ENCODE data around the gene SMTNL2.
"Not testable (repeated sequence)": the region's sequence is repeated elsewhere in the genome, so short reads cannot be mapped to it uniquely, and the experiment has no call there.

The SMTNL2 gene

DNA sequence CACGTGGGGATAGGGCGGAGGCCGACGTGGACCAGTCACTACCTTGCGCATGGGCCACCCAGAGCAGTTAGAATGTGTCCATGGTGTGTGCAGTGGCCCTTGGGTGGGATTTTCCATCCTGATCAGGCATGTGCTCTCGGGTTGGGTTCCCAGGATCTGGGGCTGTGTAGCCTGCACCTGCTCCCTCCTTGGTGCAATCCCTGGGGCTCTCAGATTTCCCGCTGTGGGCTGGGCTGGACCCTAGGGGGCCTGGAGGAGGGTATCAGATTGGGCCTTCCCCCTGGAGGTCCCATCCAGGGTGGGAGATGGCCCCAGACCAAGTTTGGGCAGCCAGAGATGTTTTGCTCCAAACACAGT lies 1.3 kb downstream of the SMTNL2 start:
- DNase-seq (ENCODE audit: low spot score): no peak

DNA sequence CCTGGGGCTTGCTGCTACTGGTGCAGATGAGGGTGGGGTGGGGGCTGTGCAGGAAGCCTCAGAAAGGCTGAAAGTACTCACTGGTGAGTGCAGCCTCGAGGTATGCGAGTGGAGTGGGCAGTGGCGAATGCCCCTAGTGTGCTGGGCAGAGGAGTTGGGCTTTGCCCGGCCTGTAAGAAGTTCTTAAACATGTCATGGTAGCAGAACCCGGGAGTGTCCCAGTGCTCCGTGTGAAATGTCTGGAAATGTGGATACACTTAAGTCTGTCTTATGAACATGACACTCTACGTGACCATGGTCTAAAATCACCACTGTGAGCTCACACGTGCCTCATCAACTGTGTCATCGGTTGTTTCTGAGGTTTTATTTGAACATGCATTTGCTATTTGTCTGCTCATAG lies 1.7 kb downstream of the SMTNL2 start:
- no peak for DNase-seq (ENCODE audit: low spot score)

DNA sequence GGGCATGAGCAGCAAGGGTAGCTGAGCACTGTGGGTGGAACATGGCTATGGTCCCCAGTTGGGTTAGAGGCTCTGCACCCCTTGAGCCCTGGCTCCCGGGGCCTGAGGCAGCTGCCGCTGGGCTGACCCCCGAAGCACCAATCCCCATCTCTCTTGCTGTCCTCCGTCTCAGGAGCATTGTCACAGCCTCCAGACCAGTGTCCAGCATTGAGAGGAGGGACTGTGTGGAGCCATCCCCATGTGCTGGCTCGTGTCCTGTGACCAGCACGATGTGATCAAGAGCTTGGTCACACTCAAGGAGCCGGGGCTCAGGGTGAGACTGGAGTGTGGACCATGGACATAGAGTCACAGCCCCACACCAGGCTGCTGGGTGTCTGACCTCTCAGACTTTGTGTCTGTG lies 2.9 kb downstream of the SMTNL2 start:
- DNase-seq (ENCODE audit: low spot score): no peak

DNA sequence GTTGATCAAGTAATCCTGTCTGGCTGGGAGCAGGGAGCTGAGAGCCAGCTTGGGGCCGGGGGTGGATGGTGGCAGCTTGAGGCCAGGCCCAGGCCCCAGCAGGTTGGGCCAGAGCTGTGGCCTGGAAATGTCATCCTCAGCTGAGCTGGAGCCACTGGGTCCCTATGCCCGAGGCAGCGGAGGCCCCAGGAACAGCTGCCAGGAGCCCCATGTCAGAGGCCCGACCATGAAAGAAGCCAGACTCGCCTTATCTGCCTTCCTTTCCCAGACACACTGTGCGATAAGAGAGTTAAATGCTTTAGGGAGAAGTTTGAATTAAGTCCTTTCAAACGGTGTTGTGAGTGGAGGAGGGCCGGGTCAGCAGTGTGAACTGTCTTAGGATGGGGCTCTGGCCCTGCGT lies 3.5 kb downstream of the SMTNL2 start:
- no peak for DNase-seq (ENCODE audit: low spot score)

DNA sequence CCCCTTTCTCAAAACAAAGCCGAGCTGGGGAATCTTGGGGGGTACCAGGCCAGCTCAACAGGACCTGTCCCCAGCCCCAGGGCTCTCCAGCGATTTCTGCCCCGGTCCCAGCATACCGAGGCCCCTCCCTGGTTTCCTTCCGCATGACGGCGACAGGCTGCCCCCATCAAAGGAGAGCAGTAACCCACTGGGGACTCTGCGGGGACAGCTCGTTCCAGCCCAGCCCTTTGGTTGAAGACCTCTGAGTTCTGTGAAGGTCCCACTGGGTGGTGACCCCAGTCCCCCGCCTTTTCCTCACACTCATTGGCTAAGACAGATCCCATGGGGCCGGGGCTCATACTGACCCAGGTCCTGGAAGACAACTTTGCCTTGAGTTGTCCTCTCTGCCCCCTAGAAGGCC lies 4.1 kb downstream of the SMTNL2 start:
- no peak for DNase-seq (ENCODE audit: low spot score)

DNA sequence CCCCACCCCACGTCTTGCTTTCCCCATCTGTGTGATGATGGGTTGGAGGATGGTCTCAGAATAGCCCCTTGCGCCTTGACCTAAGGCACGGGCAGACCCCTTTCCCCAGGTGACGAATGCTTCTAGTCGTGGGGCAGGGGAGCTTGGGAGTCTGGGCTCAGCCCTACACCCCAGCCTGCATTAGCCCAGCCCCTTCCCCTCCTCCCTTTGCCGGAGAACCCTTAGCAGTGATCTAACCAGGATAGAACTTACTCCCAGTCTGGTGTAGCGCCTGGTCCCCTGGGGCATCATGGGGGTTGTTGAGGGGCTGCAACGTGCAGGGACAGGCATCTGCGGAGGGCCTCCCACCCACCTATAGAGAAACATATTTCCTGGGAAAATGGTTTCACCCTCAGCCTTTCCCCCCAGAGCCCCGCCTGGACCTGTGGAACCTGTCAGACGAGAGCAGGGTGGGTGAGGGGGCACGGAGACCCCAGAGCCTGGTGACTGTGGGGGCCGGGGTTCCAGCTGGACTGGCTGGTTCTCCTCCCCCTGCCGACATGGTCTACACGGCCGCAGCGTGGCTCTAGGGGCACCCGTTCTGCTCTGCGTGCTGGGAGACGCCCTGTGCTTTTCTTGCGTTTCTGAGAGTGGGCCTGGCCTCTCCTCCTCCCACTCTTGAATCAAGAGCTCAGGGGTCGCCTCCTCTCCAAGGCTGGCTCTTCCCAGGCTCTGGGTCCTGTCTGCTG lies 4.7 kb downstream of the SMTNL2 start:
- DNase-seq (ENCODE audit: low spot score): no peak

DNA sequence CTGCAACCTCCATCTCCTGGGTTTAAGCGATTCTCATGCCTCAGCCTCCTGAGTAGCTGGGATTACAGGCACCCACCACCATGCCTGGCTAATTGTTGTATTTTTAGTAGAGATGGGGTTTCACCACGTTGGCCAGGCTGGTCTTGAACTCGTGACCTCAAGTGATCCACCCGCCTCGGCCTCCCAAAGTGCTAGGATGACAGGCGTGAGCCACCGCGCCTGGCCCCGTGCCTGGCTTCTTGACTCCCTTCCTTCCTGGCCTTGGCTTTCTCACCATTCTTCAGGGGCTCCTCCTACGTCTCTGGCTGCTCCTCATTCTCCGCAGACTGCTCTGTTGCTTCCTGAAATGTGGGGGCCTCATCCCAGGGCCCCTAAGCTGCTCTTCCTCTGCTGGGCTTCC lies 5.7 kb downstream of the SMTNL2 start:
- not testable (repeated sequence) for DNase-seq (ENCODE audit: low spot score)

DNA sequence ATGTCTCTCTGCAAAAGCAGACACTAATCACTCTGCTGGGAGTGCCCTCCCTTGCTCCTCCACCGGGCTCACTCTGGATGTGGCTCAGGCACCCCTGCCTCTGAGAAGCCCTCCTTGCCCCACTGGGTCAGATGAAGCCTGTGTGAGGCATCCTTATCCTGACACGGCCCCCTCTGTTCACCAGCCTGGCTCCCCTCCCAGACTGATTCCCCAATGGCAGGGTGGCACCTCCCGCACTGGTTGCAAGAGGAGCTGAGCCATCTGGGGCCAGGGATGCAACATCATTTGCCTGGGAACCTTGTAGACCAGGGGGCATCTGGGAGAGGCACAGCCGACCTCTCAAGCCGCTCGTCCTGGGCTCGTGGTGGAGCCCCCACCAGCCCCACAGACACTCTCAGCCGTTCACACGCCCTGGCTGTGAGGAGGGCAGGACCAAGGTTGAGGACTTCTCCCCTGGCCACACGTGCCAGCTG lies 6.7 kb downstream of the SMTNL2 start:
- no peak for DNase-seq (ENCODE audit: low spot score)

DNA sequence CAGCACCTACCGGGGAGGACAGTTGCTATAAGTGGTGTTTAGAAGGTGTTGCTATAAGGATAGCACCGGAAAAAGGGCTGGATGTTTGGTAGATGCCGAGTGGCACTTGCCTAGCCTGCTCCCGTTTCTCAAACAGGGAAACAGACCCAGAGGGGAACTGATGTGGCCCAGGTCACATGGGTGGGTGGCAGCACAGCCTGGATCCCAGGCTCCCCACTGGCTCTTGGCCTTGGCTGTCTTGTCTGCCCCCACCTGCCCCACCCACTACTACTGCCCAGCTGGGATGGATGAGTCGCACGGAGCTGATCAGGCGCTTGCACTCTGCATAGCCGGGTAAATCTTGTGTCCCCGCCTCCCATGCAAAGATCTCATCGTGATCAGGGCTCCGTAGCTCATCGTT lies 7.2 kb downstream of the SMTNL2 start:
- DNase-seq (ENCODE audit: low spot score): no peak

DNA sequence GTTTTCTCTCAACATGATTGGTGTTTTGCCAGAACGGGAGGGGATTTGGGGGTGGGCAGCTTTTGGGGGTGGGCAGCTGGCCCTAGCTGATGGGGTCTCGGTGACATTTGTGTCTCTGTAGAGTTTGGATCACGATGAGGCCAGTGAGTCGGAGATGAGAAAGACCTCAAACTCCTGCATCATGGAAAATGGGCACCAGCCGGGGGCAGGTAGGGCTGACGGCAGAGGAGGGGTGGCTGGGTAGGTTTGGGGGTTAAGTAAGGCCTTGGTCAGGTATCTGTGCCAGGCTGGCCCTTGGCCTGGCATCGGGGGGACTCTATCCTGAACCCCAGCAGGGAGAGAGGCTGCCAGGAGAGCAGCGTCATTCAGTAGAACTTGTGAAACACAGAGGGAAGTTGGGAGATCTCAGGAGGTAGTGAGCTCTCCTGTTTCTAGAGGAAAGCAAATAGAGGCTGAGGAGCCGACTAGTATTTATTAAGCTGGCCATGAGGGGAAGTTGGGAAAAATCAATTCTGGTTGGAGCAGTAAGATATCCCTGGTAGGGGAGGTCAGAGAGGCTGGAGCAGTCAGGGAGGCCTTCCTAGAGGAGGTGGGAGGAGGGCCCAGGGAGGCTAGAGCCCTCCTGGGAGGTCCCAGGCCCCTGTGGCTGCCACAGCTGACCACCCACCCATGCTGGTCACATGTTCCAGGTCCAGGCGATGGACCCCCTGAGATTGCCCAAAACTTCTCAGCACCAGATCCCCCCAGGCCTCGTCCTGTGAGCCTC lies 8.1 kb downstream of the SMTNL2 start:
- DNase-seq (ENCODE audit: low spot score): no peak

DNA sequence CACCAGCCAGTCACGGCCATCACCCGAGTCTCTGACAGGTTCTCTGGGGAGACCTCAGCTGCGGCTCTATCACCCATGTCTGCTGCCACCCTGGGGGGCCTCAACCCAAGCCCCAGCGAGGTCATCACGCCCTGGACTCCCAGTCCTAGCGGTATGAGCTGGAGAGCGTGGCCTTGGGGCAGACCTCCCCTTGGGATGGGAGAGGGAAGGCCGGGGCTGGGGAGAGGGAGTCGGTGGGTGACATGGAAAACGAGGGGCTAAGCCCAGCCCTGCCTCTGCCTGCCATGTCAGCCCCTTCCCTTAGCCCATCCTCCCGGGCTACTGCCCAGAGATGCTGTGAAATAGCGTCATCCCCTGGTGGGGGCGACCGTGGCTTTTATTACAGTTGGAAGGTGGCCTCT lies 8.7 kb downstream of the SMTNL2 start:
- DNase-seq (ENCODE audit: low spot score): no peak

DNA sequence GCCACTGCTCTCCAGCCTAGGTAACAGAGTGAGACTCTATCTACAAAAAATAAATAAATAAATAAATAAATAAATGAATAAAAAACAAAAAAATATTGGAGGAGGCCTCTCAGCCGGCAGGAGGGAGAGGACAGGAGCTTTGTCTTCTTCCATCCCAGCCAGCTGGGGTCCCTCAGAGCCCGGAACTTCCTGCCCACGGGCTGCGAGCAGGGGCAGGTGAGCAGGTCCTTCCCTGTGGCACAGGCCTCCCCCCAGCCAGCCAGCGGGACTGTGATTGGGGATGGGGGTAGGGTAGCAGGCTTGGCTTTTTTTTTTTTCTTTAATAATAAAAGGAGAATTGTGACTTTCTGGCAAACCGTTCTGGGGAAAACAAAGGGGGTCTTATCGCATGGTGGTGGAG lies 10.1 kb downstream of the SMTNL2 start:
- no peak for DNase-seq (ENCODE audit: low spot score)

DNA sequence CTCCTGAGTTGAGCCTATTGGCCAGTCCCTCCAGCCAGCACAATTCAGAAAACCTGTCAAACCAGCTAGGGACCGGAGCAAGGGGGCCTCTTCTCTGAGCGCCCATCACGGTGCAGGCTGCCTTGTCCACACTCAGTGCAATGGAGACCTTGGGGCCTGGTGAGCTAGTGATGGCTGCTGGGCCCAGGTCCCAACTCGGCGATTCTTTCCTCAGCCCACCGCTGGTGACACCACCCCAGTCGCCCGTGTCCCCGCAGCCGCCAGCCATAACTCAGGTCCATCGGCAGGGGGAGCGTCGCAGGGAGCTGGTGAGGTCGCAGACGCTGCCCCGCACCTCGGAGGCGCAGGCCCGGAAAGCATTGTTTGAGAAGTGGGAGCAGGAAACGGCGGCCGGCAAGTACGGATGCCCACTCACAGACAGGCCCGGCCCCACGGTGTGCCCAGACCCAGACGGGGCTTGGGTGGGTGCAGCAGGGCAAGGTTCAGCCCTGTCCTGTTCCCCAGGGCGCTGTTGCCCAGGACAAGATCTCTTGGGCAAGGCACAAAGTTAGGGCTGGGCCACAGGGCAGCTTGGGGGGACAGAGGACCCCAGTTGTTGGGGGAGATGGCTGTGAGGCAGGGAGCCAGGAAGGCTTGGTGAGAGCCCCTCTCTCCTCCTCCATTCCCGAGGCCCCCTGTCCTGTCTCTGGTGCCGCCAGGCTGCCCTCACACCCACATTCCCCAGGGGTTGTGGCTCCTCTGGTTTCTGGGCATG lies 10.8 kb downstream of the SMTNL2 start:
- DNase-seq (ENCODE audit: low spot score): no peak

DNA sequence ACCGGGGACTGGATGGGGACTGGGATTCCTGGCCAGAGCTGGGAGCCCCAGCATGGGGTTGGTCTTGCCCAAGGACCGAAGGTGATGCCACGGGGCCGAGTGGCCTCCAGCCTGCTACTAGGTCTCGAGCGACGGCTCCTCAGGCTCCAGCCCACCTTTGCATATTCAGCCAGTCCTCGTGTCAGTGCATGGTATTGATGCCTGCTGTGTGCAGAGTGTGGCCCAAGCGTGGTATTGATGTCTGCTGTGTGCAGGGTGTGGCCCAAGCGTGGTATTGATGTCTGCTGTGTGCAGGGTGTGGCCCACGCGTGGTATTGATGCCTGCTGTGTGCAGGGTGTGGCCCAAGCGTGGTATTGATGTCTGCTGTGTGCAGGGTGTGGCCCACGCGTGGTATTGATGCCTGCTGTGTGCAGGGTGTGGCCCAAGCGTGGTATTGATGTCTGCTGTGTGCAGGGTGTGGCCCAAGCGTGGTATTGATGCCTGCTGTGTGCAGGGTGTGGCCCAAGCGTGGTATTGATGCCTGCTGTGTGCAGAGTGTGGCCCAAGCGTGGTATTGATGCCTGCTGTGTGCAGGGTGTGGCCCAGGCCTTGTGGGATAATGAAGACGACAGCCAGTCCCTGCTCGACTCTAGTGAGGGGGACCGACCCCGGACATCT lies 11.5 kb downstream of the SMTNL2 start:
- not testable (repeated sequence) for DNase-seq (ENCODE audit: low spot score)

DNA sequence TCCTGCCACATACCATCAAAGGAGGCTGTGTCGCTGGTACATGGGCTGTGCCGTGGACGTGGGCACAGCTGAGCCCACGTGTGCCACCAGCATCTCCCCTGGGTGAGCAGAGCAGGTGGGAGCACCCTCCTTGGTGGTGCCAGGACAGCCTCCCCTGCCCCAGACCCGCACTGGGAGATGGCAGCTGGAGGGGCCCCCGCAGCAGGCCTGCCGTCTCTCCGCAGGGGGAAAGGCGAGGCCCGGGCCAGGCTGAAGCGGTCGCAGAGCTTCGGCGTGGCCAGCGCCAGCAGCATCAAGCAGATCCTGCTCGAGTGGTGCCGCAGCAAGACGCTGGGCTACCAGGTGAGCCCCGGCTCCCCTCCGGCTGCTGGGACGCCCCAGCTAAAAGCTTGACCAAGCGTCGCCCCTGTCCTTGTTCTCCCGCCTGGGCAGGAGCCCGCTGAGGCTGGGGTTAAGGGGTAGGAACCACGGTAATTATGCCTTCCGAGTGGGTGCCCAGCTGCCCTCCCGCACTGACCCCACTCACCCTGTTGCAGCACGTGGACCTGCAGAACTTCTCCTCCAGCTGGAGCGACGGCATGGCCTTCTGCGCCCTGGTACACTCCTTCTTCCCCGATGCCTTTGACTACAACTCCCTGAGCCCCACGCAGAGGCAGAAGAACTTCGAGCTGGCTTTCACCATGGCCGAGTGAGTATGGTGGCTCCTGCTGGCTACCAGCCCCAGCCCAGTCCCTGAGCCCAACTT lies 12.5 kb downstream of the SMTNL2 start:
- no peak for DNase-seq (ENCODE audit: low spot score)

DNA sequence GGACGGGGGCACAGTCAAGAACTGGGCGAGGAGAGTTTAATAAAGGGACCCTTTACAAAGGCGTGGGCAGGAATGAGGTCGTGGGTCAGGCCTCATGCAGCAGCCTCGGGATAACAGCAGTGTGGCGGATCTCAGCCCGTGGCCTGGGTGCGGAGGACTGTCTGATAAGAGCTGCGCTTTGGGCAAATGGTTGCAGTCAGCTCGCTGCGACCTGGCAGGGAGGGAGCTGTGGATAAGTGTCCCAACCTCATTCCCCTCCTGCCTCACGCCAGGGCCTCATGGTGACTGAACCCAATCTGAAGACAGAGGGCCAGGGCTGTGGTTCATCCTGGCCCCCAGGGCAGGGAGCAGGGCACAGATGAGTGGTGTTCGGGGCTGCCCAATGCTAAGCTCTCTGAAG lies 13.6 kb downstream of the SMTNL2 start:
- no peak for DNase-seq (ENCODE audit: low spot score)

DNA sequence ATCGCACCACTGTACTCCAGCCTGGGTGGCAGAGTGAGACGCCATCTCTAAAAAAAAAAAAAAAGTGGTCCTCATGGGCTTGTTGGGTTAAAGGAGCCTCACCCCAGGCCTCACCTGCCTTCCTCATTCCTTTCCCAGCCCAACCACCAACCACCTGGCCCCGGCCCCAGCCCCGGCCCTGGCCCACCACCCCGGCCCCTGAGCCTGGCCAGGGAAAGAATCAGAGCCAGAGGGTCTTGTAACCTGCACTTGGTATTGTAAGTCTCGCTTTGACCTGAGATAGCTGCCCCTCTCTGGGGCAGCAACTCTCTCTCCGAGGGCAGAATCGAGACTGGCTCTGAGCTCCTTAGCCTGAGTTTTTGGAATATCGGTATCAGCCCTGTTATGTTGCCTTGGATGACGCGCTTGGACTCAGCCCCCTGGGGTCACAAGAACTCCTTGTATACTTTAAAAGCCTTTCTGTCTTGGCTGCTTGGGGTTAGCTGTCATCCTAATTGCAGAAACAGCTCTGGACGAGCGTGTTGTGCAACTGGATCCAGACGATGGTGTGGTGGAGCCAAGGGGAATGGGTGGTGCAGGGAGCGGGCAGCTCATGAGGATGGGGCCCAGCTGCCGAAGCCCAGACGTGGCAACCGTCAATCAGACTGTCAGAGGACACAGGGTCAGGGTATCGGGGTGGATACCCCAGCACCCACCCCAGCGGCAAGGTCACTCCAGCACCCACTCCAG lies 14.6 kb downstream of the SMTNL2 start:
- peak; percentile 52 for DNase-seq (ENCODE audit: low spot score)

DNA sequence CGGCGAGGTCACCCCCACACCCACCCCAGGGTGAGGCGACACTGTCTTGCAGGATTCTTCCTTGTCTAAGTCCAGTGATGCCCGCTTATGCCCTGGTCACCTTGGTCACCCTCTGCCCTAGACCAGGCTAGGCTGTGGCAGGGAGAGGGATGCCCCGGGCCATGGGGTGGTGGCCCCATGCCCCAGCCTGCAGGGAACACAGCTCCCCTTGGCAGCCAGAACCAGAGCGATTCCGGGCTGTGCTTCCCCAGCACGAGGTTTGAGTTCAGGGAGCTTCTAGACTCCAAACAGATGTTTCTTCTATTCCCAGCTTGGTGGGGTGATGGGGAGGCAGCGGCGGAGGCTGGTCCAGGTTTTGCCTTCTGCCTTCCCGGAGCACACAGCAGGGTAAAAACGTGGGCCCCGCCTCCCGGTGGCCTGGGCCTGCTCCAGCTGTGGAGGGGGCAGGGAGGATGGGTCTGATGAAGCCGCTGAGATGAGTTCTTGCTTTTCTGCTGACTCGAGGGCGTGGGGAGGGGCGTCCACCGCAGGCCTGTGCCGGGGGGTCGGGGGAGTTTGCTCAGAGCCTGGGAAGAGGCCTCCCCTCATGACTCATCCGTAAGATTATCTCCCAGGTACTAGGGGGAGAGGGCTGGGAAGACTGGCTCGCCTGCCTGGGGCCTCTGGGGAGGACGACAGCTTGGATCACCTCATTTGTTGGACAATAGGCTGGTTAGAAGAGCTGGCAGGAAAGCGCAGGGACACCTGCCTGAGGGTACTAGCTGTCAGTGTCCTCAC lies 15.4 kb downstream of the SMTNL2 start:
- DNase-seq (ENCODE audit: low spot score): no peak

DNA sequence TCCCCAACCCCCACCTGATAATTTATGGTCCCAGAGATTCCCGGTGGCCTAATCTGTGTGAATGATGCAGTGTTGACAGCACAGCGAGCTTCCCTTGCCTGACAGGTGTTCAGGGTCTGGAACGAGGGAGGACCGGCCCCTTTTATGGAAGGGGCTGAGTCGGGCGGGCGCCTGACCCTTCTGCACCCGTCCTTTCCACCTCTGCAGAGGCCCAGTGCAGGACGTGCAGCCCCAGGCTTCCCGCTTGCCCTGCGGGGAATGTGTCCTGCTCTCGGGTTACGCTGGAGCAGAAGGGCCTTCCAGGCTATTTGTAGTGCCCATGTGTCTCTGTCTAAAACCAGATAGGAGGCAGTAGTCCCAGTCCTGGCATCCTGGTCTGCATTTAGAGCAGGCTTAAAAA lies 16.2 kb downstream of the SMTNL2 start:
- no peak for DNase-seq (ENCODE audit: low spot score)

DNA sequence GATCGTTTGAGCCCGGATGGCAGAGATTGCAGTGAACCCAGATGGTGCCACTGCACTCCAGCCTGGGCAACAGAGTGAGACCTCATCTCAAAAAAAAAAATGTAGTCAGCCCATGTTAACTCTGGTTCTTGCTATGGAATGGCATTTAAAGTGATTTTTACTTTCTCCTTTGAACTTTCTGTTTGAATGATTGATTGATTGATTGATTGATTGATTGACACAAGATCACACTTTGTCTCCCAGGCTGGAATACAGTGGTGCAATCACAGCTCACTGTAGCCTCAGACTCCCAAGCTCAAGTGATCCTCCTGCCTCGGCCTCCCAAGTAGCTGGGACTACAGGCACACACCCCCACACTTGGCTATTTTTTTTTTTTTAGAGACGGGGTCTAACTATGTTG lies 17.0 kb downstream of the SMTNL2 start:
- DNase-seq (ENCODE audit: low spot score): no peak
